SK-N-SH (cell line): ENCODE results near the gene COMMD10. TPM values are rescaled to one million over a fixed set of nuclear protein-coding genes. Genes with fewer than 3 reads are reported as not detected.

ENCODE experiments used
- CTCF ChIA-PET: fragments of 300-600, 350-600 bp; formaldehyde crosslinking; extraction: SDS; loops from one replicate; lab custom pipeline; 2021; lab: Yijun Ruan, JAX
- POLR2A ChIA-PET: fragments of 350-600 bp; sonication (Branson Sonifier 250); formaldehyde crosslinking; extraction: SDS; loops from one replicate; lab custom pipeline; 2020; ENCODE audit warnings: antibody characterized with exemption, inconsistent platforms; lab: Yijun Ruan, JAX
- DNase-seq: peaks from one replicate; pipeline ENCODE4 v3.0.0; 2012
- H2AFZ ChIP-seq: fragments of 200-600 bp; sonication (generic); 2 replicates; pipeline ENCODE4 v1.8.1; 2016; ENCODE audit warnings: antibody characterized with exemption, mild to moderate bottlenecking, low read depth
- H3F3A ChIP-seq: fragments of 200-600 bp; sonication (generic); replicated peaks from 2 replicates; pipeline ENCODE3; 2016; ENCODE audit warnings: antibody characterized with exemption, mild to moderate bottlenecking; ENCODE audit not compliant: insufficient read depth
- H3K27ac ChIP-seq, 2 experiments: fragments of 200-500 bp in 1 of 2; fragments of 200-600 bp in 1 of 2; sonication (Bioruptor generic) in 1 of 2; sonication (generic), shearing (Covaris generic) in 1 of 2; 2 replicates each; pipeline versions ENCODE4 v1.5.1 to v1.6.1; 2014 to 2016; ENCODE audit warnings: low read depth in 2 of 2, inconsistent platforms in 1 of 2, low read length in 1 of 2, mild to moderate bottlenecking in 1 of 2, mixed read lengths in 1 of 2
- H3K27me3 ChIP-seq: fragments of 200-600 bp; sonication (generic), shearing (Covaris generic); 2 replicates; pipeline ENCODE4 v1.6.1; 2016; ENCODE audit warnings: mixed run types; ENCODE audit not compliant: insufficient read depth
- H3K36me3 ChIP-seq, 2 experiments: fragments of 200-500 bp in 1 of 2; fragments of 200-600 bp in 1 of 2; sonication (Bioruptor generic) in 1 of 2; sonication (generic) in 1 of 2; replicated peaks in 1 of 2; 2 replicates each; pipeline versions ENCODE3 to v1.5.1; 2014 to 2016; ENCODE audit warnings: low read length in 1 of 2, mild to moderate bottlenecking in 1 of 2; ENCODE audit not compliant: insufficient read depth in 2 of 2, control insufficient read depth in 1 of 2
- H3K4me1 ChIP-seq, 2 experiments: fragments of 200-500 bp in 1 of 2; fragments of 200-600 bp in 1 of 2; sonication (Bioruptor generic) in 1 of 2; sonication (generic), shearing (Covaris generic) in 1 of 2; 2 replicates each; pipeline versions ENCODE4 v1.5.1 to v1.6.1; 2014 to 2016; ENCODE audit warnings: low read depth in 1 of 2, low read length in 1 of 2, mixed run types in 1 of 2; ENCODE audit not compliant: insufficient read depth in 2 of 2, control insufficient read depth in 1 of 2
- H3K4me2 ChIP-seq: fragments of 200-600 bp; sonication (generic), shearing (Covaris generic); 2 replicates; pipeline ENCODE4 v1.6.1; 2017; ENCODE audit warnings: mixed run types
- H3K4me3 ChIP-seq, 2 experiments: fragments of 200-500 bp in 1 of 2; fragments of 200-600 bp in 1 of 2; sonication (Bioruptor generic) in 1 of 2; sonication (generic), shearing (Covaris generic) in 1 of 2; 2 replicates each; pipeline versions ENCODE4 v1.5.1 to v1.8.1; 2014 to 2016; ENCODE audit warnings: low read depth in 2 of 2, inconsistent platforms in 1 of 2, low read length in 1 of 2, mild to moderate bottlenecking in 1 of 2, mixed read lengths in 1 of 2, moderate library complexity in 1 of 2
- H3K79me2 ChIP-seq: fragments of 200-600 bp; sonication (generic); 2 replicates; pipeline ENCODE4 v1.8.1; 2017; ENCODE audit warnings: mild to moderate bottlenecking; ENCODE audit not compliant: insufficient read depth
- H3K9ac ChIP-seq: fragments of 200-600 bp; sonication (generic); 2 replicates; pipeline ENCODE4 v1.6.1; 2017; ENCODE audit warnings: mixed run types
- H3K9me2 ChIP-seq: fragments of 200-600 bp; sonication (generic); 2 replicates; pipeline ENCODE4 v1.6.1; 2017; ENCODE audit warnings: mixed run types
- H3K9me3 ChIP-seq: fragments of 200-600 bp; sonication (generic); 2 replicates; pipeline ENCODE4 v1.6.1; 2017; ENCODE audit warnings: mixed run types, mild to moderate bottlenecking, moderate library complexity
- H4K20me1 ChIP-seq: fragments of 200-600 bp; sonication (generic); 2 replicates; pipeline ENCODE4 v1.6.1; 2017; ENCODE audit warnings: mild to moderate bottlenecking, mixed run types; ENCODE audit not compliant: insufficient read depth
- CTCF ChIP-seq: fragments of 200-600 bp; sonication (generic); IDR thresholded peaks from 2 replicates; pipeline ENCODE4 v1.6.1; 2017; ENCODE audit warnings: antibody characterized with exemption, mild to moderate bottlenecking, moderate library complexity
- ELF1 ChIP-seq: IDR thresholded peaks from 2 replicates; pipeline ENCODE4 v1.4.0; 2012
- FOXM1 ChIP-seq: IDR thresholded peaks from 2 replicates; pipeline ENCODE4 v1.4.0; 2012; ENCODE audit warnings: low read depth, mild to moderate bottlenecking
- GABPA ChIP-seq: IDR thresholded peaks from 2 replicates; pipeline ENCODE4 v1.4.0; 2012; ENCODE audit warnings: low read depth, mild to moderate bottlenecking
- IRF3 ChIP-seq: fragments of 150-350 bp; IDR thresholded peaks from 2 replicates; pipeline ENCODE4 v1.6.1; 2016; ENCODE audit warnings: mild to moderate bottlenecking, low read depth, low read length
- MXI1 ChIP-seq: IDR thresholded peaks from 2 replicates; pipeline ENCODE4 v1.6.1; 2012; ENCODE audit warnings: mild to moderate bottlenecking, low read depth, low read length, improper control_type of control experiment
- NRF1 ChIP-seq: IDR thresholded peaks from 2 replicates; pipeline ENCODE4 v1.6.1; 2012; ENCODE audit warnings: low read depth, mild to moderate bottlenecking, low read length
- RCOR1 ChIP-seq: fragments of 150-350 bp; IDR thresholded peaks from 2 replicates; pipeline ENCODE4 v1.6.1; 2017; ENCODE audit warnings: antibody characterized with exemption, low read length
- REST ChIP-seq: IDR thresholded peaks from 2 replicates; pipeline ENCODE4 v1.6.1; 2012; ENCODE audit warnings: mild to moderate bottlenecking, low read depth, low read length, moderate library complexity
- RFX5 ChIP-seq: IDR thresholded peaks from 2 replicates; pipeline ENCODE4 v1.6.1; 2012; ENCODE audit warnings: mild to moderate bottlenecking, improper control_type of control experiment, low read length
- TAF1 ChIP-seq: IDR thresholded peaks from 2 replicates; pipeline ENCODE4 v1.6.1; 2012; ENCODE audit warnings: low read depth, mild to moderate bottlenecking, low read length, moderate library complexity, borderline replicate concordance
- USF2 ChIP-seq: fragments of 150-350 bp; IDR thresholded peaks from 2 replicates; pipeline ENCODE4 v1.6.1; 2017; ENCODE audit warnings: antibody characterized with exemption, low read length, low read depth, borderline replicate concordance
- ZBTB33 ChIP-seq: IDR thresholded peaks from 2 replicates; pipeline ENCODE4 v1.4.0; 2012; ENCODE audit warnings: low read depth, borderline replicate concordance
- polyA plus RNA-seq, 3 experiments: library from polyadenylated mRNA; depleted of rRNA; stranded (reverse); fragments of >200 nt; gene quantifications; 2 replicates each; pipeline ENCODE4 v1.2.3, GENCODE V29; 2012

Gene COMMD10
- polyA plus RNA-seq, 1 of the 3 experiments (the other 2 are of a cell fraction): 9.4 TPM

- H3F3A ChIP-seq: no peaks in the 10 kb centered on the region
- POLR2A ChIA-PET: no interaction called here
- TF ChIP-seq IRF3: no peak
- TF ChIP-seq RFX5: no peak
- TF ChIP-seq CTCF: no peak
- no peak for TF ChIP-seq NRF1
- no peak for TF ChIP-seq REST
- no peak for TF ChIP-seq MXI1
- TF ChIP-seq TAF1: no peak
- TF ChIP-seq FOXM1: no peak
- no peak for TF ChIP-seq RCOR1
- TF ChIP-seq, all 33 proteins: peak for 0
- no peak overlapping the region for H3K9ac ChIP-seq
- H3K4me2 ChIP-seq: no peak overlapping the region
- no peaks in the 10 kb centered on the region for H3K79me2 ChIP-seq
- CTCF ChIA-PET: interaction anchor here (0.6 to 1.1 kb wide), 2 partner anchors 16 to 17 kb away, joined by 3 to 4 read pairs; no protein-coding TSS in a partner anchor
- no peaks in the 10 kb centered on the region for H3K36me3 ChIP-seq
- no peak for DNase-seq
- no peaks in the 10 kb centered on the region for H3K27me3 ChIP-seq
- no peak overlapping the region for H3K27ac ChIP-seq
- no peaks in the 10 kb centered on the region; a peak in 1 of 4 replicates for H3K4me1 ChIP-seq
- no peak overlapping the region for H2AFZ ChIP-seq
- H3K9me2 ChIP-seq: no peaks in the 10 kb centered on the region
- H4K20me1 ChIP-seq: no peaks in the 10 kb centered on the region
- no peak overlapping the region for H3K4me3 ChIP-seq
- H3K9me3 ChIP-seq: no peaks in the 10 kb centered on the region
Observed at GRCh38 chr5:116154252-116154651, 69.4 kb downstream of the COMMD10 start.

- Histone ChIP-seq H3K4me1 (no peaks in the 10 kb centered on the region; a peak in 1 of 4 replicates), H3F3A (no peaks in the 10 kb centered on the region), H3K9me3 (no peaks in the 10 kb centered on the region)
- no peak for TF ChIP-seq NRF1
- no peak for TF ChIP-seq IRF3
- no peak for TF ChIP-seq RFX5
- TF ChIP-seq ELF1: no peak
- no peak for TF ChIP-seq ZBTB33
- TF ChIP-seq GABPA: no peak
- TF ChIP-seq USF2: no peak
- TF ChIP-seq CTCF: no peak
Observed at GRCh38 chr5:116154931-116155330, 70.1 kb downstream of the COMMD10 start.

More at GRCh38 chr5:116154931-116155330, 70.1 kb downstream of the COMMD10 start:
- Histone ChIP-seq H3K9ac (no peak overlapping the region), H4K20me1 (no peaks in the 10 kb centered on the region), H3K9me2 (no peaks in the 10 kb centered on the region), H2AFZ (no peak overlapping the region), H3K79me2 (no peaks in the 10 kb centered on the region), H3K4me3 (no peak overlapping the region), H3K27me3 (no peaks in the 10 kb centered on the region), H3K36me3 (no peaks in the 10 kb centered on the region), H3K27ac (no peak overlapping the region), H3K4me2 (no peak overlapping the region)
- CTCF ChIA-PET: interaction anchor here (1.1 kb wide), 1 partner anchor 18 kb away, joined by 4 read pairs; no protein-coding TSS in a partner anchor
- DNase-seq: no peak
- POLR2A ChIA-PET: no interaction called here
